PC-9 (cell line): ENCODE measurements around the gene MTMR4.

Experiments used
- CTCF ChIP-seq: fragments of 200-600 bp; sonication (generic); conservative IDR thresholded peaks from 2 replicates; pipeline ENCODE4 v1.6.1; 2017; ENCODE audit warnings: mixed run types, antibody characterized with exemption, mild to moderate bottlenecking, moderate library complexity
- EZH2 ChIP-seq: fragments of 200-600 bp; sonication (generic); IDR thresholded peaks from 2 replicates; pipeline ENCODE4 v1.8.0; 2017; ENCODE audit warnings: antibody characterized with exemption, low read depth

GRCh38 chr17:58476812-58477211, 37.6 kb downstream of the MTMR4 start:
- TF ChIP-seq CTCF (no peak), EZH2 (no peak)
